Rectal smooth muscle tissue (tissue), 1 donor: ENCODE measurements around the gene SCYGR1.
"Not testable (repeated sequence)": the region's sequence is repeated elsewhere in the genome, so short reads cannot be mapped to it uniquely, and the experiment has no call there.

Experiments
- H3K27ac ChIP-seq: one replicate; pipeline ENCODE4 v1.7.0; 2013; ENCODE audit warnings: low read depth, low read length, inconsistent platforms
- H3K27me3 ChIP-seq: one replicate; pipeline ENCODE4 v1.7.0; 2013; ENCODE audit warnings: low read length; ENCODE audit not compliant: control insufficient read depth, insufficient read depth
- H3K36me3 ChIP-seq: one replicate; pipeline ENCODE4 v1.7.0; 2013; ENCODE audit warnings: low read length; ENCODE audit not compliant: control insufficient read depth, insufficient read depth
- H3K4me1 ChIP-seq: one replicate; pipeline ENCODE4 v1.7.0; 2013; ENCODE audit warnings: low read length; ENCODE audit not compliant: control insufficient read depth, insufficient read depth
- H3K4me3 ChIP-seq: one replicate; pipeline ENCODE4 v1.7.0; 2013; ENCODE audit warnings: low read length
- H3K9ac ChIP-seq: one replicate; pipeline ENCODE4 v1.7.0; 2013; ENCODE audit warnings: low read length

Gene SCYGR1, protein sequence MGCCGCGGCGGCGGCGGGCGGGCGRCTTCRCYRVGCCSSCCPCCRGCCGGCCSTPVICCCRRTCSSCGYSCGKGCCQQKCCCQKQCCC

DNA sequence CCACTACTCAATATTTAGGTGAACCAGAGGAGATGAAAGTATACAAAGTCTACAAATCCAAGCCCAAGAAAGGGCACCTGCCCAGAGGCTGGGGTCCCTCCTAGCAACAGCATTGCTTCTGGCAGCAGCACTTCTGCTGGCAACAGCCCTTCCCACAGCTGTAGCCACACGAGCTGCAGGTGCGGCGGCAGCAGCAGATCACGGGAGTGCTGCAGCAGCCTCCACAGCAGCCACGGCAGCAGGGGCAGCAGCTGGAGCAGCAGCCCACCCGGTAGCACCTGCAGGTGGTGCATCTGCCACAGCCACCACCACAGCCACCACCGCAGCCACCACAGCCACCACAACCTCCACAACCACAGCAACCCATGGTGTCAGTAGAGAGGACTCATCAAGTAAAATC is at the start of gene SCYGR1:
TSS of gene SCYGR1 (minus strand) at position 367 of the 400 bp plus-strand sequence. CDS start at position 367, 0 bp downstream.
- H3K9ac ChIP-seq, H3K4me3 ChIP-seq, H3K27ac ChIP-seq, H3K36me3 ChIP-seq, H3K4me1 ChIP-seq, H3K27me3 ChIP-seq: not testable (repeated sequence)

DNA sequence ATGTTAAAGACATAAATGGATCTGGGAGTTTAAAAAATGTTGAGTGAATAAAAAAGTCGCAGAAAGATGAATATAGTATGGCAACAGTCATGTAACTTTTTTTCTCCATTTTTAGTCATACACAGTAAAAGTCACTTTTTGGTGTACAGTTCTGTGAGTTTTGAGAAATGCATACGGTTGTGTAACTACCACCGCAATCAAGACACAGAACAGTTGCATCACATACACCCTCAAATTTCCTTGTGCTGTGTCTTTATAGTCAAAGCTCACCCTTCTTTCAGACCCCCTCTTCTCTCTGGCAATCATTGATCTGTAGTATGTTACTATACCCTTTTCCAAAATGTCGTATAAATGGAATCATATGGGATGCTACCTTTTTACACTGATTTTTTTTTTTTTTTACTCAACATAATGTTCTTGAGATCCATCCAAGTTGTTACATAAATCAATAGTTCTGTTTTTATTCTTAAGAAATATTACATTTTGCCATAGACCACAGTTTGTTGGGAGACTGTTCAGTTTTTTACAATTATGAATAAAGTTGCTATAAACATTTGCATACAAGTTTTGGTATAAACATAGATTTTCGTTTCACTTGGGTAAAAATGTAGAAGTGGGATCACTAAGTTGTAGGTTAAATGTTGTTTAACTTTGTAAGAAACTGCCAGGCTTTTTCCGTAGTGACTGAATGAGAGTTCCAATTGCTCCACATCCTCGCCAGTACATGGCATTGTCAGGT is 48.9 kb upstream of the SCYGR1 start:
- H3K27me3 ChIP-seq, result no peaks in the 10 kb centered on the region
- H3K27ac ChIP-seq, result no peak overlapping the region
- no peak overlapping the region for H3K4me3 ChIP-seq
- no peak overlapping the region for H3K9ac ChIP-seq
- no peaks in the 10 kb centered on the region for H3K36me3 ChIP-seq
- H3K4me1 ChIP-seq, result no peaks in the 10 kb centered on the region

DNA sequence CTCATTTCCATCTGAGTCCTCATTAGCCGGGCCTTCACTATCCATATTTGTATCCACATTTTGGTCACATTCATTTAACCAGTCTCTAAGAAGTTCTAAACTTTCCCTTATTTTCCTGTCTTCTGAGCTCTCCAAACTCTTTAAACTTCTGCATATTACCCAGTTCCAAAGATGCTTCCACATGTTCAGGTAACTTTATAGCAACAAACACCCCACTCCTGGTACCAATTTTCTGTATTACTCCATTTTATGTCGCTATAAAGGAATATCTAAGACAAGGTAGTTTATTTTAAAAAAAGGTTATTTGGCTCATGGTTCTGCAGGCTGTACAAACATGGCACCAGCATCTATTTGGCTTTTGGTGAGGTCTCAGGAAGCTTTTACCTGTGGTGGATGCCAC is 45.4 kb upstream of the SCYGR1 start:
- no peak overlapping the region for H3K9ac ChIP-seq
- H3K27me3 ChIP-seq, result no peaks in the 10 kb centered on the region
- no peak overlapping the region for H3K27ac ChIP-seq
- no peak overlapping the region for H3K4me3 ChIP-seq
- no peaks in the 10 kb centered on the region for H3K4me1 ChIP-seq
- H3K36me3 ChIP-seq, result no peaks in the 10 kb centered on the region

DNA sequence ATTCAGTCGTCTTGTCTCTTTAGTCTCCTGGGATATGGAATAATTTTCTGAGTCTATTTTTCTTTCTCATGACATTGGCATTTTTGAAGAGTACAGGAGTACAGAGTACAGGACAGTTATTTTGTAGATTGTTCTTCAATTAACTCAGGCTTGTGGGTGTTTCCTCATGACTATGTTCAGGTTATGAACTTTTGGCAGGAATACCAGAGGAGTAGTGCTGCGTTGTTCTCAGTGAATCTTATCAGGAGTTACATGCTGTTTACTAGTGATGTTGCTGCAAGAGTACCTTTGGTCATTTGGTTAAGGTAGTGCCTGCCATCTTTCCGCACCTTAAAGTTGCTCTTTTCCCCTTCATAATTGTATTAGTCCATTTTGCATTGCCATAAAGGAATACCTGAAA is 42.9 kb upstream of the SCYGR1 start:
- H3K27me3 ChIP-seq, result no peaks in the 10 kb centered on the region
- no peak overlapping the region for H3K27ac ChIP-seq

DNA sequence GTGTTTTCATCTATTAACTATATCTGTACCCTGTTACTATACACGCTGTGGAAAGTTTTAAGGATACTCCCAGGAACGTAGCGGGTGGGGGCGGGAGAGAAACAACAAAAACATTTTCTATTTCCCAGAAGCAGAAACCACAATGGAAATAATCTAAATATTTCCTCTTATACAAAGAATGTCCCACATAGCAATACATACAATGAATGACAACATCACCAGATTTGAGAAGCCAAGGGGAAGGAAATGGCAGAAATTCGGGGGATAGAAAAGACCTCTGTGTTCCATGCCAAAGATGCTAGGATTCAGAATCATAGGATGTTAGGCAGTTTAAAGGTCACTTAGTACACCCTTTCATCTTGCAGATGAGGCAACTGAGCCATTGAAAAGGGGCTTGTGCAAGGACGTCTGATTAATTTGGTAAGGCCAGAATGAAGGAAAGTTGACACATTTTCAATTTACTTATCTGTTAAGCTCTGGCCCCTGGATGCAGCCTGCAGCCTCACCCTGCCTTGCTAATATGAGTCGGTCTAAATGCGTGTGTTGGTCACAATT is 41.1 kb upstream of the SCYGR1 start:
- H3K27me3 ChIP-seq, result no peaks in the 10 kb centered on the region
- no peak overlapping the region for H3K27ac ChIP-seq
- H3K4me3 ChIP-seq, result no peak overlapping the region
- no peak overlapping the region for H3K9ac ChIP-seq
- no peaks in the 10 kb centered on the region for H3K4me1 ChIP-seq
- H3K36me3 ChIP-seq, result no peaks in the 10 kb centered on the region

More for the DNA sequence above, 42.9 kb upstream of the SCYGR1 start:
- Histone ChIP-seq H3K9ac (no peak overlapping the region), H3K36me3 (no peaks in the 10 kb centered on the region), H3K4me1 (no peaks in the 10 kb centered on the region), H3K4me3 (no peak overlapping the region)

DNA sequence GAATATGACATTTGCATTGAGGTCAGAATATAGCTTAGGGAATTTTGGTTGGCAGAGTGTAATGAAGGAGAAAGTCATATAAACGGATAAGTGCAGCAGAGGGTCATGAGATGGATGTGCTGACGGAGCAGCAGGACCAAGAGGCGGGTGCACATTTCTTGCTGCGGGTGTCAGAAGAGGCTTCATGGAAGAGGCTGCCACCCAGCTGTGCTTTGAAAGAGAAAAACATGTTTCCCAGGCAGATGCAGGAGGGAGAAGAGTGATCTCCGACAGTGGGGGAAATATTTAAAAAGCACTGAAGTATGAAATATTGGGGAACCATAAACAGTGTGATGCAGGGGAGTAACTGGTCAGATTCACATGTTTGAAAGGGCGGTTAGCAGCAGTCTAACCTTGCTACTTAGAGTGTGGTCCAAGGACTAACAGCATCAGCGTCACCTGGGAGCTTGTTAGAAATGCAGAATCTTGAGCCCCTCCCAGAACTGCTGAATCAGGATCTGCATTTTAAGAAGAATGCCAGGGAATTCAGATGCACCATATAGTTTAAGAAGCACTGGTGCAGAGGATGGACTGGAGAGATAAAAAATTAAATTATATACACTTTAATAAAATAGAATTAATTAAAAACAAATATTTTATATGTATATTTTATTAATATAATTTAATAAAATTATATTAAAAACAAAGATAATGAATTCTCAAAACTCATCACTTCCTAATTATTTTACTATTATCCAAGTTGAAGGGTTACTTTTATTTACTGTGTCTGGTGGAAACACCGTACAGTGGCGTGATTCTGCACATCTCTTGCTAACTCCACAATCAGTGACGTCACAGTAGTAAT is 36.1 kb upstream of the SCYGR1 start:
- H3K4me1 ChIP-seq, result no peaks in the 10 kb centered on the region
- no peak overlapping the region for H3K27ac ChIP-seq
- no peak overlapping the region for H3K4me3 ChIP-seq
- H3K36me3 ChIP-seq, result no peaks in the 10 kb centered on the region
- no peaks in the 10 kb centered on the region for H3K27me3 ChIP-seq
- H3K9ac ChIP-seq, result no peak overlapping the region

DNA sequence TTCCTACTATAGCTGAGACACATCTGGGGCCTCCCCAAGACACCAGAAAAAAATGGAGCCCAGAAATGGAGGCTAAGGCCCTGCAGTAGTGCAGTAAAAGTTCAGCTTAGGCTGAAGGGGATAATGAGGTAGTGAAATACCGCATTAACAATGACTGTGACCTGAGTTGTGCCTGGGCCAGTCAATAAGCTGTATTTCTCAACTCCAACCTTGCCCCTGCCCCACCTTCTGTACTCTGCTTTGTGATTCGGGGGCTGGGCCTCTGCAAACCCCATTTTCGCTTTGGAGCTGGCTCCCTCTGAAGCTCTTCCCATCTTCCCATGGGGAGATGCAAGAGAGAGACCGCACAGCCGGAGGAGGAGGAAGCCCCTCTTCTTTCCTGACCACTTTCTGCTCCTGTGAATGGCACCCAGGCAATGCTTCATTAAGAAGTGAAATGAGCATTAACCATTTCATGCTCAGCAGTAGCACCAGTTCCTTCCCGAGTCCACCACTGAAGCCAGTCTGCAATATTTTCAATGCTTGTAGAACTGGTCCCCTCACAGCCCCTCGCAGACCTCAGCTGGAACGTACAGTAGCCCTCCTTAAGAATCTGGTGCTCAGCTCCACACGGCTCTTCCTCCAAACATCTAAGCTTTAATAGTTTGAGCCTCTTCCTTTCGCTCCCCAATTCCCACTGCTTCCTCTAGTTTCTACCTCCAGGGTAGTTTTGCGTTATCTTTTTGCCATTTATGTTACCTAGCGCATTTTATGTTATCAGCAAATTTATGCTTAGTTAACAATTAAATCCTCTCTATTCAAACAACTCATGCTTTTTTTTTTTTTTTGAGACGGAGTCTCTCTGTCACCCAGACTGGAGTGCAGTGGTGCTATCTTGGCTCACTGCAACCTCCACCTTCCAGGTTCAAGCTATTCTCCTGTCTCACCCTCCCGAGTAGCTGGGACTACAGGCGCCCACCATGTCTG is 32.6 kb upstream of the SCYGR1 start:
- Histone ChIP-seq H3K4me3 (no peak overlapping the region), H3K27ac (no peak overlapping the region), H3K9ac (no peak overlapping the region), H3K27me3 (no peaks in the 10 kb centered on the region), H3K36me3 (no peaks in the 10 kb centered on the region), H3K4me1 (no peaks in the 10 kb centered on the region)

DNA sequence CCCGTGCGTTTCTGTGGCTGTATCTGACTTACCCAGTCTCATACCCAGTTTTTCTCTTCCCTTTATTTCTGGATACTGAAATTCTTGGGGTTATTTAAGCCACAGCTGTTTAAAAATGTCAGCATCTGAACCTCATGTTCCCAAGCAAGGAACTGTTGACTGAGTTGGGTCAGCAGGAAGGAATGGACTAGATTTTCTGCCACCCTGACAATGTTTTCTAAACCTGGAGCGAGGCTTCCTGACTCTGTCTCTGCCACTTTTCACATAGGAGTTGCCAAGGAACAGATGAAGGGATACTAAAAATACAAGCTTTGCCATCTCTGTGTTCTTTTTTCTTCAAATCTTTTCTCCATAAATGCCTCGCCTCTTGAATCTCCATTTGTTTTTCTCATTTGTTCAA is 29.0 kb upstream of the SCYGR1 start:
- H3K27ac ChIP-seq, result no peak overlapping the region
- no peak overlapping the region for H3K9ac ChIP-seq
- H3K4me1 ChIP-seq, result no peaks in the 10 kb centered on the region
- H3K36me3 ChIP-seq, result no peaks in the 10 kb centered on the region
- no peak overlapping the region for H3K4me3 ChIP-seq
- no peaks in the 10 kb centered on the region for H3K27me3 ChIP-seq

DNA sequence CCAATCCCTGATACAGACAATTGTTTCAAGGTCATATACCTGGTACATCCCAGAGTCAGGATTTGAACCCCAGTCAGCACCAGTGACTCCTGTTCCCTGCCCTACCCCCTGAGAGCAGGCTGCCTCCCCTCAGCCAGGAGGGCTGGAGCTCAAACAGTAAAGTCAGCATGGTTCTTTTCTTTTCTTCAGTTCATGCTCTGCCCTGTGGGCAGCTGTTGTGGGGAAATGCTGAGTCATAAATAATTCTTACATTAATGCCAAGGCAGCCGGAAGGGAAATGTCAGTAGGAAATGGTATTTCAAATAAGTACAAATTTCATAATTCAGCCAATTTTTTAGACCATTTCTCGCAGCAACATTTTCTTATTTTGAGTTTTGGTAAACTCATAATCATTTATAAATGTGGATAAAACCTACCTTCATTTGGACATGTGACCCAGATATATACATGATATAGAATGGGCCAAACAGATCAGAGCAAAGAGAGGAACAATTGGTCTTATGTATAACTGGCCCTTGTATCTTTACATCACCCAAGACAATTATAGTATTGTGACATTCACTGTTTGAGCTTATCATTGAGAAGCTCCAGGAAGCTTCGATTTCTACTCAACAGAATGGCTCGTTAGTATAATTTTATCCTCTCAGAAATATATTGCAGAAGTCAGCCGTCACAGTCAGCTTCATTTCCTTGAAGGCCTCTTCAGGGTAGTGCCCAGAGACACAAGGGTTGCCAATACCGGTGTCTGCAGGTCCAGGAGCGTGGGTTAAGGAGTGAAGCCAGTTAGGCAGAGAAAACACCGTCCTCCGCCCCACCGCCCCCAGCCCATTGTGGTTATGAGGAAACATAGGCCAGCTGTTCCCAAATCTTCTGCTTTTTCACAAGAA is 28.0 kb upstream of the SCYGR1 start:
- no peaks in the 10 kb centered on the region for H3K27me3 ChIP-seq
- H3K36me3 ChIP-seq, result no peaks in the 10 kb centered on the region
- no peak overlapping the region for H3K9ac ChIP-seq
- H3K4me1 ChIP-seq, result no peaks in the 10 kb centered on the region
- H3K27ac ChIP-seq, result peak overlapping the region; percentile 32
- no peak overlapping the region for H3K4me3 ChIP-seq

DNA sequence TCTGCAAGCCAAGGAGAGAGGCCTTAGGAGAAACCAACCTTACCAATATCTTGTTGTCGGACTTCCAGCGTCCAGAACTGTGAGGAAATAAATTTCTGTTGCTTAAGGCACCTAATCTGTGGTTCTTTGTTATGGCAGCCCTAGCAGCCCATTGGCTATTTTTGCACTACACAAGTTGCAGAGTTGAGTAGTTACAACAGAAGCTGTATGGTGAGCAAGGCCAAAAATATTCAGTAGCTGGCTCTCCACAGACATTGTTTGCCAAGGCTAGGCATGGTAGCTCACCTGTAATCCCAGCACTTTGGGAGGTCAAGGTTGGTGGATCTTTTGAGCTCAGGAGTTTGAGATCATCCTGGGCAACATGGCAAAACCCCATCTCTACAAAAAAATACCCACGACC is 27.1 kb upstream of the SCYGR1 start:
- H3K4me3 ChIP-seq, result no peak overlapping the region
- no peaks in the 10 kb centered on the region for H3K27me3 ChIP-seq
- H3K27ac ChIP-seq, result no peak overlapping the region
- H3K4me1 ChIP-seq, result no peaks in the 10 kb centered on the region
- no peak overlapping the region for H3K9ac ChIP-seq
- no peaks in the 10 kb centered on the region for H3K36me3 ChIP-seq

DNA sequence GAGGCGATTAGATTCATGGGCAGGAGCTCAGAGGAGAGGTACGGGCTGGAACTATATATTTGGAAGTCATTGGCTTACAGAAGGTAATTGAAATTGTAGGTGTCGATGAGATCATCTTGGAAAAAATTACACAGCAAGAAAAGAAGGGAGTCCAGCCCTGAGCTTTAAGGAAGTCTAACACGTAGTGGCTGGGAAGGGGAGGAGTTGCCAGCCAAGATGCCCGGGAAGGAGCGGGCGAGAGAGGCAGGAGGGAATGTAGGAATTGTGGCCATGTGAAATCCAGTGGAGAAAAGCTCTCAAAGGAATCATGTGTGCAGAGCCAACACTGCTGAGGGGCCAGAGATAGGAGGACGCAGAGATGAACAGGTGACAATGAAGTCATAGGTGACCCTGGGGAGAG is 25.6 kb upstream of the SCYGR1 start:
- Histone ChIP-seq H3K4me1 (no peaks in the 10 kb centered on the region), H3K27me3 (no peaks in the 10 kb centered on the region), H3K9ac (no peak overlapping the region), H3K4me3 (no peak overlapping the region), H3K27ac (no peak overlapping the region), H3K36me3 (no peaks in the 10 kb centered on the region)
